GM19438 (cell line): ENCODE results near the gene DLG1.

Source experiments
- ATAC-seq: cut with Tn5 transposase; IDR thresholded peaks from one replicate; pipeline ENCODE4 v1.9.1; 2021; ENCODE audit warnings: low read depth; ENCODE audit not compliant: unreplicated experiment

Gene DLG1

GRCh38 chr3:197023241-197023997, 275.0 kb downstream of the DLG1 start:
- ATAC-seq: peak; percentile 40

- peak; percentile 22 for ATAC-seq
These were observed 275.8 kb downstream of the DLG1 start for GRCh38 chr3:197022405-197023231.

- no peak for ATAC-seq
These were observed 276.5 kb downstream of the DLG1 start for GRCh38 chr3:197021729-197022404.

- no peak for ATAC-seq
These were observed 277.2 kb downstream of the DLG1 start for GRCh38 chr3:197021231-197021630.

- no peak for ATAC-seq
These were observed 278.9 kb downstream of the DLG1 start for GRCh38 chr3:197019535-197019934.

- no peak for ATAC-seq
These were observed 279.4 kb downstream of the DLG1 start for GRCh38 chr3:197019021-197019420.

GRCh38 chr3:197017003-197017402, 281.4 kb downstream of the DLG1 start:
- no peak for ATAC-seq

GRCh38 chr3:197015790-197016736, 282.3 kb downstream of the DLG1 start:
- no peak for ATAC-seq

GRCh38 chr3:197014942-197015575, 283.4 kb downstream of the DLG1 start:
- no peak for ATAC-seq

GRCh38 chr3:197014024-197014423, 284.4 kb downstream of the DLG1 start:
- no peak for ATAC-seq

- no peak for ATAC-seq
These were observed 285.9 kb downstream of the DLG1 start for GRCh38 chr3:197012540-197012883.

- no peak for ATAC-seq
These were observed 286.5 kb downstream of the DLG1 start for GRCh38 chr3:197011780-197012539.

GRCh38 chr3:197010556-197011351, 287.7 kb downstream of the DLG1 start:
- ATAC-seq: no peak

GRCh38 chr3:197009532-197010019, 288.8 kb downstream of the DLG1 start:
- ATAC-seq: no peak

GRCh38 chr3:197008436-197009209, 289.8 kb downstream of the DLG1 start:
- no peak for ATAC-seq

- no peak for ATAC-seq
These were observed 290.5 kb downstream of the DLG1 start for GRCh38 chr3:197007953-197008352.

- ATAC-seq: no peak
These were observed 291.0 kb downstream of the DLG1 start for GRCh38 chr3:197007296-197007940.
